ENCODE results near the gene TXNDC12.

GRCh38 chr1:52059321-52059720 is 4.3 kb upstream of the TXNDC12 start:
- TF ChIP-seq, protein P1, sequence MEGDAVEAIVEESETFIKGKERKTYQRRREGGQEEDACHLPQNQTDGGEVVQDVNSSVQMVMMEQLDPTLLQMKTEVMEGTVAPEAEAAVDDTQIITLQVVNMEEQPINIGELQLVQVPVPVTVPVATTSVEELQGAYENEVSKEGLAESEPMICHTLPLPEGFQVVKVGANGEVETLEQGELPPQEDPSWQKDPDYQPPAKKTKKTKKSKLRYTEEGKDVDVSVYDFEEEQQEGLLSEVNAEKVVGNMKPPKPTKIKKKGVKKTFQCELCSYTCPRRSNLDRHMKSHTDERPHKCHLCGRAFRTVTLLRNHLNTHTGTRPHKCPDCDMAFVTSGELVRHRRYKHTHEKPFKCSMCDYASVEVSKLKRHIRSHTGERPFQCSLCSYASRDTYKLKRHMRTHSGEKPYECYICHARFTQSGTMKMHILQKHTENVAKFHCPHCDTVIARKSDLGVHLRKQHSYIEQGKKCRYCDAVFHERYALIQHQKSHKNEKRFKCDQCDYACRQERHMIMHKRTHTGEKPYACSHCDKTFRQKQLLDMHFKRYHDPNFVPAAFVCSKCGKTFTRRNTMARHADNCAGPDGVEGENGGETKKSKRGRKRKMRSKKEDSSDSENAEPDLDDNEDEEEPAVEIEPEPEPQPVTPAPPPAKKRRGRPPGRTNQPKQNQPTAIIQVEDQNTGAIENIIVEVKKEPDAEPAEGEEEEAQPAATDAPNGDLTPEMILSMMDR (IDR thresholded peaks at IDR 0.05) = no peak
- no peak for TF ChIP-seq POLR2A (IDR thresholded peaks at IDR 0.05)
- TF ChIP-seq POLR2AphosphoS5 (IDR thresholded peaks at IDR 0.05; ENCODE audit: insufficient read depth in 1 of 2, low read depth in 1 of 2) = peak in 1 of 2 donors; percentile 27
